Measurements from ENCODE around the gene ANO9. TPM values are rescaled to one million over a fixed set of nuclear protein-coding genes. Genes with fewer than 3 reads are reported as not detected.
A peak's percentile ranks its signal among the peaks of the same experiment; 100 is the strongest.

Gene ANO9
- total RNA-seq, 1 donor from 2014 or later = 33.8 TPM

DNA sequence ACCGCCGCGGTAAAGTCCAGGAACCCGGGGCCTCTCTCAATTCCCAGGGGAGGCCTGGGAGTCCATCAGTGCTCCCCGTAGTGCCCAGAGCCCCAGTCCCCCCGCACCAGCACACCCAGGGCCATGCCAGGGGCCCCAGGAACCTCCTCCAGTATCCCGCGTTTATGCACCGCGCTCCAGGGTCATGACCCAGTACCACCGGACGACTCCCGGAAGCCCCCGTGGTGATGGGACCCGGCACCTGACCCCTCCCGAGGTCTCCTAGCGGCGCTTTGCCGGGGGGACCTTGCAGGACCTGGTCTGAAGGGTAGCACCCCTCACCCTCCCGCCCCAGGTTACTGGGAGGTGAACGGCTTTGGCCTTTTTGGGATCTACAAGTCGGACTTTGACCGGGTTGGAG lies 61.3 kb downstream of the ANO9 start:
- no peak overlapping the region for H3K27ac Mint-ChIP-seq
- intact Hi-C loops (cut with micrococcal nuclease) = no loop called here
- peaks cover 6% of the 10 kb centered on the region for H3K27me3 Mint-ChIP-seq (ENCODE audit: insufficient read depth)
- H3K9me3 Mint-ChIP-seq = no peaks in the 10 kb centered on the region
- H3K4me3 Mint-ChIP-seq = no peak overlapping the region
- no peaks in the 10 kb centered on the region for H3K4me1 Mint-ChIP-seq (ENCODE audit: low read depth)
- no peaks in the 10 kb centered on the region for H3K36me3 Mint-ChIP-seq (ENCODE audit: low read depth)
- no peak for DNase-seq (ENCODE audit: low spot score)

DNA sequence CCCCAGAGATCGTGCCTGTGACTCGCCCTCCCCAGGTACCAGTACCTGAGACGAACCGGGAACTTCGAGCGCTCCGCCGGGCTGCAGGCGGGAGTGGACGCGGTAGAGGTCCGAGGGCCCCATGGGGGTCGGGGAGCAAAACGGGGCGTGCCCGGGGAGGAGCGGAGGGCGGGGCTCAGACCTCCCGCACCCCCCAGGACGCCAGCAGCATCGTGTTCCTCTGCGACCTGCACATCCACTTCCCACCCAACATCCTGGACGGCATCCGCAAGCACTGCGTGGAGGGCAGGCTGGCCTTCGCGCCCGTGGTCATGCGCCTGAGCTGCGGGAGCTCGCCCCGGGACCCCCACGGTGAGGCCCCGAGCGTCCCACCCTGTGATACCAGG lies 61.7 kb downstream of the ANO9 start:
- no peaks in the 10 kb centered on the region for H3K9me3 Mint-ChIP-seq
- H3K4me1 Mint-ChIP-seq (ENCODE audit: low read depth) = no peaks in the 10 kb centered on the region
- H3K4me3 Mint-ChIP-seq = no peak overlapping the region
- H3K27ac Mint-ChIP-seq = no peak overlapping the region
- no peak for DNase-seq (ENCODE audit: low spot score)
- no peaks in the 10 kb centered on the region for H3K36me3 Mint-ChIP-seq (ENCODE audit: low read depth)
- intact Hi-C loops (cut with micrococcal nuclease) = no loop called here
- H3K27me3 Mint-ChIP-seq (ENCODE audit: insufficient read depth) = peaks cover 6% of the 10 kb centered on the region

DNA sequence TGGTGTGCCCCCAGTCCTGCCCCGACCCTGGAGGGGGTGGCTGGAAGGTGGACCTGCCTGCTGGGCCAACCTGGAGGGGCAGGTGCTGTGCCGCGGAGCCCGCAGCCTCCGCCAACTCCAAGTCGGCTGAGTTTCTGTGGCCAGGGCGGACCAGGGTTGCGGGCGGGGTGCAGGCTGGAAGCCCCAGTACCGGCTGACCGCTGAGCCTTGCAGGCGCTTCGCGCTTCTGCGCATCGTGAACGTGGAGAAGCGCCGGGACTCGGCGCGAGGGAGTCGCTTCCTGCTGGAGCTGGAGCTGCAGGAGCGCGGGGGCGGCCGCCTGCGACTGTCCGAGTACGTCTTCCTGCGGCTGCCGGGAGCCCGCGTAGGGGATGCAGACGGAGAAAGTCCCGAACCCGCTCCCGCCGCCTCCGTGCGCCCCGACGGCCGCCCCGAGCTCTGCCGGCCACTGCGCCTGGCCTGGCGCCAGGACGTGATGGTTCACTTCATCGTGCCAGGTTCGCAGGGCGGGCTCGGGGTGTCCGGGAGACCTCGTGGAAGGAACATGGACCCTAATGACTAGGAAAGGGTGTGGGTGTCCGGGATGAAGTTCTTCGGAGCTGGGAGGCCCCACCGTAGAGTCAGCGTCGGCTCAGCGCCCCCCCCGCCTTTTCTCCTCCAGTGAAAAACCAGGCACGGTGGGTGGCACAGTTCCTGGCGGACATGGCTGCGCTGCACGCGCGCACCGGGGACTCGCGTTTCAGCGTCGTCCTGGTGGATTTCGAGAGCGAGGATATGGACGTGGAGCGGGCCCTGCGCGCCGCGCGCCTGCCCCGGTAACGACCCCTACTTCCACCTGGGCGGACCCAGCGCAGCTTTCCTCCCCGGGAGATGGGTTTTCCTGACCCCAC lies 62.4 kb downstream of the ANO9 start:
- Mint-ChIP-seq H3K4me1 (ENCODE audit: low read depth) (no peaks in the 10 kb centered on the region), H3K4me3 (no peak overlapping the region), H3K27me3 (ENCODE audit: insufficient read depth) (peaks cover 6% of the 10 kb centered on the region), H3K9me3 (no peaks in the 10 kb centered on the region), H3K27ac (no peak overlapping the region), H3K36me3 (ENCODE audit: low read depth) (no peaks in the 10 kb centered on the region)
- no peak for DNase-seq (ENCODE audit: low spot score)
- intact Hi-C loops (cut with micrococcal nuclease) = no loop called here

DNA sequence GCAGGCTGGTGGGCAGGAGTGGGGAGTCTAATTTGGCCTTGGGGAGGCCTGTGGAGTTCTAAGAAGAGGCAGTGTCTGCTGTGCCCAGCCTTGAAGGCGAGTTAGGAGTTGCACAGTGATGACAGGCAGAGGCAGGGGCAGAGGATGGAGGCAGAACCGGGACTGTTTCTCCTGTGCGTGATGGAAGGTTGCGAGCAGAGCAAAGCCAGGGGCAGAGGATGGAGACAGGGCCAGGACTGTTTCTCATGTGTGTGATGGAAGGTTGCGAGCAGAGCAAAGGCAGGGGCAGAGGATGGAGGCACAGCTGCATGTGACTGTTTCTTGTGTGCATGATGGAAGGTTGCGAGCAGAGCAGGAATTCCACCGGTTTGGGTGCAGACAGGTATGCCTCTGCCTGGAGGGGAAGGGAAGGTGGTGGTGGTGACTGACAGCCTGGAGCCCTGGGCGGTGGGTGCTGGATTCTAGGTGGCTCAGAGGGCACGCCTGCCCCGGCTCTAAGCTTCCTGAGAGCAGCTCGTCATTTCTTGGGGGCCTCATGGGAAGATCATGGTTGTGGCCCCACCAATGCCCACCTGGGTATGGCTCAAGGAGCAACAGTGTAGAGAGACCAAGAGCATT lies 63.8 kb downstream of the ANO9 start:
- DNase-seq (ENCODE audit: low spot score) = no peak
- Mint-ChIP-seq H3K4me3 (no peak overlapping the region), H3K9me3 (no peaks in the 10 kb centered on the region), H3K36me3 (ENCODE audit: low read depth) (no peaks in the 10 kb centered on the region), H3K27me3 (ENCODE audit: insufficient read depth) (peaks cover 5% of the 10 kb centered on the region), H3K27ac (no peak overlapping the region), H3K4me1 (ENCODE audit: low read depth) (no peaks in the 10 kb centered on the region)
- intact Hi-C loops (cut with micrococcal nuclease) = no loop called here

DNA sequence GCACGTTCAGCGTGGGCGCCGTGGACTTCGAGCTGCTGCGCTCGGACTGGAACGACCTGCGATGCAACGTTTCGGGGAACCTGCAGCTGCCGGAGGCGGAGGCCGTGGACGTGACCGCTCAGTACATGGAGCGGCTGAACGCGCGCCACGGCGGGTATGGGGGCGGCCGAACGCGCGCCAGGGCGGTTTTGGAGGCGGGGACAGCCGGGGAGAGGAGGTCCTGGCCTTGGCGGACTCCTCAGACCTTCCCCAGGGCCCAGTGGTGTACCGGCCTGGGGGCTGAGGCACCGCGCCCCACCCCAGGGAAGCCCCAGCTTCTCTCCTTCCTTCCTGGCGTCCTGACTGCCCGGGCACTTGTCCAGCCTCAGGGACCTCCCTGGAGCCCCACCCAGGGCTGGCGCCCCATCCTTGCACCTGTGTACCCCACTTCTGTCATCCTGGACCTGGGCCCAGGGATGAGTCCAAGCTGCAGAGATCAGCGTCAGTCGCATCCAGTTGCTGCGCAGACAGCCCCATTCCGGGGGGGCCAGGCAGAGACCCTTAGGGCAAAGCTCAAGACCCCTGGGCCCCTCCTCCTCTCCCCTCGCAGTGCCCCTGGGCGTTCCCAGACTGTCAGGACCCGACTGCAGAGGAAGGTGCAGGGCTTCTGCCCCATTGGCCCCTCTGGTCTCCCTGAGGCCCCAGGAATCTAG lies 64.5 kb downstream of the ANO9 start:
- H3K4me3 Mint-ChIP-seq = no peak overlapping the region
- H3K27ac Mint-ChIP-seq = no peak overlapping the region
- H3K36me3 Mint-ChIP-seq (ENCODE audit: low read depth) = no peaks in the 10 kb centered on the region
- no peaks in the 10 kb centered on the region for H3K4me1 Mint-ChIP-seq (ENCODE audit: low read depth)
- intact Hi-C loops (cut with micrococcal nuclease) = no loop called here
- no peaks in the 10 kb centered on the region for H3K9me3 Mint-ChIP-seq
- peaks cover 5% of the 10 kb centered on the region for H3K27me3 Mint-ChIP-seq (ENCODE audit: insufficient read depth)
- DNase-seq (ENCODE audit: low spot score) = no peak

DNA sequence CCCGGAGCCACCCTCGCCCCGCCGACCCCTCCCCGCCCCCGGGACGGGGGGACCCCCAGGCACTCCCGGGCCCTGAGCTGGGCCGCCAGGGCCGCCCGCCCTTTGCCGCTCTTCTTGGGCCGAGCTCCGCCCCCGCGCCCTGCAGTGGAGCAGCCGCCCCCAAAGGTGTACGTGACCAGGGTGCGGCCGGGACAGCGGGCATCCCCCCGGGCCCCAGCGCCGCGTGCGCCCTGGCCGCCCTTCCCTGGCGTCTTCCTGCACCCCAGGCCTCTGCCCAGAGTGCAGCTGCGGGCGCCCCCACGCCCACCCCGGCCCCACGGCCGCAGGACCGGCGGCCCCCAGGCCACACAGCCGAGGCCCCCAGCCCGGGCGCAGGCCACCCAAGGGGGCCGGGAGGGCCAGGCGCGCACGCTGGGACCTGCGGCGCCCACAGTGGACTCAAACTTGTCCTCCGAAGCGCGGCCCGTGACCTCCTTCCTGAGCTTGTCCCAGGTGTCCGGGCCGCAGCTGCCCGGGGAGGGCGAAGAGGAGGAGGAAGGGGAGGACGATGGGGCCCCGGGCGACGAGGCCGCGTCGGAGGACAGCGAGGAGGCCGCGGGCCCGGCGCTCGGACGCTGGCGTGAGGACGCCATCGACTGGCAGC lies 65.2 kb downstream of the ANO9 start:
- Mint-ChIP-seq H3K36me3 (ENCODE audit: low read depth) (no peaks in the 10 kb centered on the region), H3K27ac (no peak overlapping the region), H3K9me3 (no peaks in the 10 kb centered on the region), H3K4me3 (no peak overlapping the region), H3K4me1 (ENCODE audit: low read depth) (no peaks in the 10 kb centered on the region), H3K27me3 (ENCODE audit: insufficient read depth) (peaks cover 3% of the 10 kb centered on the region)
- intact Hi-C loops (cut with micrococcal nuclease) = no loop called here
- DNase-seq (ENCODE audit: low spot score) = no peak

DNA sequence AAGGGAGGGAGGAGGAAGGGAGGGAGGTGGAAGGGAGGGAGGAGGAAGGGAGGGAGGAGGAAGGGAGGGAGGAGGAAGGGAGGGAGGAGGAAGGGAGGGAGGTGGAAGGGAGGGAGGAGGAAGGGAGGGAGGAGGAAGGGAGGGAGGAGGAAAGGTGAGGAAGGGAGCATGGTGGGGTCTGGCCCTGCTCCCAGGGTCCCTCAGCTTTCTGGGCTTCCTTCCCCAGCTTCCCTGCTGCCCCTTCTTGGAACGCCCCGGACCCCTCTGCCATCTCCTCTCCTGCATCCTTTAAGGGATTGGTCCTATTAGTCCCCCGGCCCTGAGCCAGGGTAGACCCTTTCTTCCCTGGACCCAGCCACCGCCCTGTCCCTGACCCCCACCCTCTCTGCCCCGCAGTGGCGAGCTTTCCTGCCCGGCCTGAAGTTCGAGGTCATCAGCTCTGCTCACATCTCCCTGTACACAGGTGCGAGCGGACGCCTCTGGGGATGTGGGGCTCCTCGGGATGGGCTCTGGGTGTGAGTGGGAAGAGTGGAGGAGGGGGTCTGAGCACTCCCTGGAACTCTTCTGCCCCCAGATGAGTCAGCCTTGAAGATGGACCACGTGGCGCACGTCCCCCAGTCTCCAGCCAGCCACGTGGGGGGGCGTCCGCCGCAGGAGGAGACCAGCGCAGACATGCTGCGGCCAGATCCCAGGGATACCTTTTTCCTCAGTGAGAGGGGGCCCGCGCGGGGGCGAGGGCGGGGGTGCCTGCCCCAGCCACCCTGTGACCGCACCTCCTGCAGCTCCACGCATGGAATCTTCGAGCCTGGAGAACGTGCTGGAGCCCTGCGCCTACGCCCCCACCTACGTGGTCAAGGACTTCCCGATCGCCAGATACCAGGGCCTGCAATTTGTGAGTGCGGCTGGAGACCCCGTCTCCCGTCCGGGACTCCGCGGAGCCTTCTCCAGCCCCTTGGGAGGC lies 66.5 kb downstream of the ANO9 start:
- H3K4me3 Mint-ChIP-seq = no peak overlapping the region
- peaks cover 14% of the 10 kb centered on the region for H3K27me3 Mint-ChIP-seq (ENCODE audit: insufficient read depth)
- H3K4me1 Mint-ChIP-seq (ENCODE audit: low read depth) = no peaks in the 10 kb centered on the region
- no peaks in the 10 kb centered on the region for H3K9me3 Mint-ChIP-seq
- no peaks in the 10 kb centered on the region for H3K36me3 Mint-ChIP-seq (ENCODE audit: low read depth)
- no peak overlapping the region for H3K27ac Mint-ChIP-seq
- intact Hi-C loops (cut with micrococcal nuclease) = no loop called here
- DNase-seq (ENCODE audit: low spot score) = no peak

DNA sequence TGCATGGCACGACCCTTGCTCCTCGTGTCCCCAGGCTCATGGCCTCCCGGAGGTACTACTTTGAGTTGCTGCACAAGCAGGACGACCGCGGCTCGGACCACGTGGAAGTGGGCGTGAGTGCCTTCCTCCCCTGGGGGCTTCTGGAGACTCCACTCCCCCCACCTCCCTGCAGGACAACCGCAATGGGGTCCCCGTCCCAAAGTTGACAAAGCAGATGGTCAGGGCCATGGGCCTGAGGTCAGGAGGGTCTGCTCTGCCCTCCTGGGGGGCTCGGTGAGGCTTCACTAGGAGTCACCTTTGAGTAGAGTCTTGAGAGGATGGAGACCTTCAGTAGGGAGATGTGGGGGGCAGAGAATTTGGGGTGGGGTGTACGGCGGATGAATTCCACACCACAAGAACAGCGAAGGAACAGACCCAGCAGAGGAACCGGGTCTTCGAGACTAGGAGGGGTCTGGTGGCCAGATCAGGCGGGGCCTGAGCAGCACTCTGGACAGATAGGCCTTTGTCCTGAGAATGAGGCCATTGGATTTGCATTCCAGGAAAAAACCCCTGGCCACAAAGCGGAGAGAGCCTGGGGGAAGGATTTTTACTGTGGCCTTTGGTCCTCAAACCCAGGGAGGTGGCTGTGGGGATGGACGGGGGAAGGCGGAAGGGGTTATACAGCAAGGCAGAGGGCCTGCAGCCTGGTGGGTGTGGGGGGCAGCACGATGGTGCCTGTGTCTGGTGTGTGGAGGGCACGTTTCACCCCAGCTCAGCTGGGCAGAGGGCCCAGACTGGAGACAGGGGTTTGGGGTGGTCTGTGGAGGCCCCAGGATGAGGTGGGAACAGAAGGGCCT lies 67.9 kb downstream of the ANO9 start:
- Mint-ChIP-seq H3K4me1 (ENCODE audit: low read depth) (no peaks in the 10 kb centered on the region), H3K27me3 (ENCODE audit: insufficient read depth) (peaks cover 16% of the 10 kb centered on the region), H3K27ac (no peak overlapping the region), H3K36me3 (ENCODE audit: low read depth) (no peaks in the 10 kb centered on the region), H3K4me3 (no peak overlapping the region), H3K9me3 (no peaks in the 10 kb centered on the region)
- DNase-seq (ENCODE audit: low spot score) = no peak
- intact Hi-C loops (cut with micrococcal nuclease) = no loop called here

DNA sequence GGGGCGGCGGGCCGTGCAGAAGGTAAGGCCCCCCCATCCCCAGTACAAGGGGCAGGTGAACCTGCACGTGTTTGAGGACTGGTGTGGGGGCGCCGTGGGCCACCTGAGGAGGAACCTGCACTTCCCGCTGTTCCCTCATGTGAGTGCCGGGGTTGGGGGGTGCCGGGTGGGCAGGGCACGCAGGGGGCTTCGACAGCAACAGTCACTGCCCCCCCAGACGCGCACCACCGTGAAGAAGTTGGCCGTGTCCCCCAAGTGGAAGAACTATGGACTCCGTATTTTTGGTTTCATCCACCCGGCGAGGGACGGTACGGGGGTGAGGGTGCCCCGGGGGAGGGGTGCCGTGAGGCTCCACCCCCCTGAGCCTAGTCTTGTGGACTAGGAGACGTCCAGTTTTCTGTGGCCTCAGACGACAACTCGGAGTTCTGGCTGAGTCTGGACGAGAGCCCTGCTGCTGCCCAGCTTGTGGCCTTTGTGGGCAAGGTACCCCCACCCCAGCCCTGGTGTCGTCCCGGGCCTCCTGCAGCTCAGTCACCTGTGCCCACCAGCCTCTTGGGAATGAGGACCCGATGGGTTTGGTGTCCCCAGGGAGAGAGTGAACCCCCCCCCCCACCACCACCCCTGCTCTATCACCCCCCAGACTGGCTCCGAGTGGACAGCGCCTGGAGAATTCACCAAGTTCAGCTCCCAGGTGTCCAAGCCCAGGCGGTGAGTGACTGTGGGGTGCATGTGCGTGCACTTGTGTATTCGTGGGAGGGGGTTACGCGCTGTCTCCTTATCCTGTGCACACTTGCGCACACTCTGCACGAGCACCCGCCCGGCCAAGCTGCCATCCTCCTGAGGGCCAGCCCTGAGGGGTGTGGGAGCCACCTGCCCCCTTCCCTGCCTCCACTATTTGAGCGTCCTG lies 68.7 kb downstream of the ANO9 start:
- H3K9me3 Mint-ChIP-seq = no peaks in the 10 kb centered on the region
- no peak overlapping the region for H3K27ac Mint-ChIP-seq
- H3K4me1 Mint-ChIP-seq (ENCODE audit: low read depth) = no peaks in the 10 kb centered on the region
- H3K36me3 Mint-ChIP-seq (ENCODE audit: low read depth) = no peaks in the 10 kb centered on the region
- no peak overlapping the region for H3K4me3 Mint-ChIP-seq
- peaks cover 20% of the 10 kb centered on the region for H3K27me3 Mint-ChIP-seq (ENCODE audit: insufficient read depth)
- intact Hi-C loops (cut with micrococcal nuclease) = no loop called here
- DNase-seq (ENCODE audit: low spot score) = no peak

DNA sequence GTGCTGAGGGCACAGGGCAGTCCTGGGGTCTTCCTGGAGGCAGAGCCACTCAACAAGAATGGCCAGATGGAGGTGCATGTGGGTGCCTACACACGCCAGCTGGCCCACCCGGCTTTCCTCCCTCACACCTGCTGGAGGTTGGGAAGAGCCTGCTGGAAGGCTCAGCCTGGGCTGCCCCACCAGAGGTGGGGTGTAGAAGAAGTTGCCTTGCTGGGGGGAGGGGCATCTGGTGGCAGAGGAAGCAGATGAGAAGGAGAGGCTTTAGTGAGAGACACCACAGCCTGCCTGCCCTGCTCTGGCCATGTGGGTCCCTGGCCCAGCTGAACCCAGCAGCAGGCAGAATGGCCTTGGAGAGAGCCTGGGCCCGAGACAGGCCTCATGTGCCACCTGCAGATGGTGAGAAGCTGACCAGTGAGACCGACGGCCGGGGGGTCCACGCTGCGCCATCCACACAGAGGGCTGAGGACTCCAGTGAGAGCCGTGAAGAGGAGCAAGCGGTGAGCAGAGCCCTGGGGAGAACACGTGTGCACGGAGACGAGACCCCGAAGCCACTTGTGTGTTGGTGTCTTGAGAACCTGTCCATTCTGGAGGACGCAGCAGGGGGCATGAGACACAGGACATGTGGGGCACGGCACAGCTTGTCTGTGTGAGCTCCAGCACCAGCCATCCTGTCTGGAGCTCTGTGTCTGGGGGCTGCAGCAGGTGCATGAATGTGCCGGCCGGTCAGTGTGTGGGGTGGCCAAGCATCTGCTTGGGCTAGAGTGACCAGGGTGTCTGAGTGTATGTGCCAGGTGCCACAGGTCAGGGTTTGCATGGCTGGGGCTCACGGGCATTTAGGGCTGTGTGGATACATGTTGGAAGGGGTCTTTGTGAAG lies 69.9 kb downstream of the ANO9 start:
- Mint-ChIP-seq H3K36me3 (ENCODE audit: low read depth) (no peaks in the 10 kb centered on the region), H3K27me3 (ENCODE audit: insufficient read depth) (peaks cover 31% of the 10 kb centered on the region), H3K27ac (peak overlapping the region; percentile 12), H3K4me3 (no peak overlapping the region), H3K9me3 (no peaks in the 10 kb centered on the region), H3K4me1 (ENCODE audit: low read depth) (no peaks in the 10 kb centered on the region)
- intact Hi-C loops (cut with micrococcal nuclease) = no loop called here
- no peak for DNase-seq (ENCODE audit: low spot score)
